SW 1271 (cell line): ENCODE measurements around the gene GTPBP3.
A peak's percentile ranks its signal among the peaks of the same experiment; 100 is the strongest.

ENCODE experiments used
- DNase-seq, 2 experiments: peaks; one replicate each; lab custom pipeline; 2025; lab: John Stamatoyannopoulos, UW

GTPBP3 gene

DNA sequence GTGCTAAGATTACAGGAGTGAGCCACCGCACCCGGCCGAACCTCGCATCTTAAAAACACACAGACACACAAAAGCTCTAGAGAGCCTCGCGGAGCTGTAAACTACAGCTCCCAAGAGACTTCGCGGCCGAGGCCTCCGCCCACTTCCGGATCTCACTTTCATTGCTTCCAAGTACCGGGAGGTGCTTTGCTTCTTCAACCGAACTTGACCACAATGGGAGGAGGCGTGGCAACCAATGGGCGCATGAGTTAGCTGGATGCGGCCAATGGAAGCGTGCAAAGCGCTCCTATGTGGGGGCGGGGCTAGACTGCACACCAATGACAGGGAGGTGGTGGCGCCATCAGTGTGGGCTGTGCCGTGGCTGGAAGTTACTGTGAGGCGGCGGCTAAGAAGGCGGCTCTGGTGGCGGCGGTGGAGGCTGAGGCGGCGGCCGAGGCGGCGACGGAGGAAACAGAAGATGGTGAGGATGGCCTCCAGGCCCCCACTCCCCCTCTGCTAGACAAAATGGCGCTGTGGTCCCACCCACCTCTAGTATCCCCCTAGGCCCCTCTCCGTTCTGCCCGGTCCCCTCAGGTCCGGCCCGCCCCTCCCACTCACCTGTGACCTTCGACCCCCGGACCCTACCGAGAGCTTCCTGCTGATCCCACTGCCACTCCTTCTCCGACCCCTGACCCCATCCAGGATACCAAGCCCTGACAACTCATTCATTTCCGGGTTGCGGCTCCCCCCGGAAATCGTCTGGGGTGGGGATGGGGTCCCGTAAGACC, 28.0 kb upstream of the GTPBP3 start, which contains the start of gene DDA1:
TSS of gene DDA1 (plus strand) at position 366 of the 767 bp plus-strand sequence. CDS start at position 458, 92 bp downstream.
- DNase-seq, result peak; percentile 99

DNA sequence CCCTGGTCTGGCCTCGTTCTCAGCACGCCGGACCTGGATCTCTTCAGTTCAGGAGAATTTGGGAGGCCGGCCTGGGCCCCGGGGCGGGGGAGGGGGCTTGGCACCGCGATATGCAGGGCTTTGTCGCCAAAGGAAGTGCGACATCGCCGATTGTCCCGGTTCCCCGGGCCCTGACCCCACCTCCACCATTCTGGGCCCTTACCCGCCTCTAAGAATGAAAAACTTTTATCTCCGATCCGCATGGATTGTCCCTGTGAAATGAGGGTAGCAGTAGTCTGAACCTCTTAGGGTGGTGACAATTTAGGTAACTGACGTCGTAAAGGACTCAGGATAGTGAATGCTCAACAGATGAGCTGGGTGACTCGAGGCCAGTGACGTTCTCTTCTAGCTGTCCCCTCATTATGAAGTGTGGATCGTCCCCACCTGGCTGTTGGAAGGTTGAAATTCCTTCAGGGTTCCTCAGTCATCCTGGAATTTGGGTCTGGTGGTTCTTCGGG, 27.3 kb upstream of the GTPBP3 start:
- DNase-seq, result peak in 1 of 2 experiments; percentile 55

DNA sequence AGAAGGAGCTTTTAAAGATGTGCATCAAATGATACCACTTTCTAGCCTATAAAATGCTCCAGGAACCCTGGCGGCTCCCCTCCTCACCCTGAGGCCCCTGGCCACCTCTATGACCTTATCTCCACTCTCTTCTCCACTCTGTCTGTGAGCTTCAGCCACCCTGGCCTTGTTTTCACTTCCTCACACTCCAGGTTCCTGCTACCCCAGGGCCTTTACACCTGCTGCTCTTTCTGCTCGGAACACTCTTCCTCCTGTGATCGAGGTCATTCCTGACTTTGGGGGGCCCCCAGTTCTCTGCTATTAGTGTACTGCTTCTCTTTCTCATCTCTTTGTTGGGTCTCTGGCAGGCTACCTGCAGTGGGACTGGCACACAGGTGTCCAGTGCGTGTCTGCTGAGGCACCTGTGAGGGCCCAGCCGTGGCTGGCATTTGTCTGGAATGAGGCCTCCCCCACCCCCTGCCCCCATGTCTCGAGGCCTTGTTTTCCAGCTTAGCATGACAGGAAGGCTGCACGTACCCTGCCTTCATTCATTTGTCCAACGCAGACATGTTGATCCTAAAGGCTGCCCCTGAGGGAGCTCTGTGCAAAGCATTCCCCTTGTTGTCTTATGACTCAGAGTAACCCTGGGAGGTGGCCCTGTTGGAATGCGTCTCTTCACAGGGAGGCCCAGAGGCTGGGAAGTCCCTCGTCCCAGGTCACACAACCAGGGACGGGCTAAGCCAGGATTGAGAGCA, 25.7 kb upstream of the GTPBP3 start:
- DNase-seq, result peak; percentile 56 to 57

DNA sequence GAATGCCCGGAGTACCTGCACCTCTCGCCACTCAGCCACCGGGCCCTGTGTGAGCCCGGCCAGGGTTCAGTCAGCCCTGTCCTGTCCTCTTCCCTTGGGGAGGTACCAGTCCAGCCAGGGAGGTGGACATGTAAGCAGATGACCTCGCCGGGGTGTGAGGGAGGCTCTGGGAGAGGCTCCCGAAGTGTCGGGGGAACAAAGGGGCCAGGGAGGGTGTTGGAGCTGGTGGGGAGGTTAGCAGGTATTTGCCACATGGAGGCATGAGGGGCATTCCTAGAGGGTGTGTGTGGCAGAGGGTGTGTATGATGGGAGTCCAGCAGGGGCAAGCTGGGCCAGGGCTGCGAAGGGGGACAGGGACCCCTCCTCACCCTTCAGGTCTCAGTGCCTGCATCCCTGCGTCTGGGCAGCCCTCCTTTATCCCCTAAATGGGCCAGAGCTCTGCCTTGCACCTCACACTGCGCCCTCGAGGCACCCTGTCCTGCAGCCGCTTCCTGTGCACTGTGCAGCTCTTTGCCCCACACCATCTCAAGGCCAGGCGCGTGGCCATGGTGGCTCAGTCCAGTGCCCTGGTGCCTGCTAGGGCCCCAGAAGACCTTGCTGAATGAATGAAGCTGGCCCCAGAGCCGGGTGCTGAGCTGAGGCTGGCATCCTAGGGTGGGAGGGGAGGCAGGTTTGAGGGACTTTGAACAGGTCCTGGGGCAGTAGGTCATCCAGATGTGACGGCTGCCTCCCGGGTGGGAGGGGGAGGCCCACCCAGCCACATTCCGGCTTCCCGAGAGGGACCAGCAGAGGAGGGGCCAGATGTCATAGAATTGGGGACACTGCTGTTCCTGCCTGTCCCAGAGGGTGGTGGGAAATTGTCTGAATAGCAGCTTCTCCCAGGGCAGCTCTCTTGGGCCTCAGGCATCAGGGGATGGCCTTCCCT, 24.9 kb upstream of the GTPBP3 start:
- no peak for DNase-seq

DNA sequence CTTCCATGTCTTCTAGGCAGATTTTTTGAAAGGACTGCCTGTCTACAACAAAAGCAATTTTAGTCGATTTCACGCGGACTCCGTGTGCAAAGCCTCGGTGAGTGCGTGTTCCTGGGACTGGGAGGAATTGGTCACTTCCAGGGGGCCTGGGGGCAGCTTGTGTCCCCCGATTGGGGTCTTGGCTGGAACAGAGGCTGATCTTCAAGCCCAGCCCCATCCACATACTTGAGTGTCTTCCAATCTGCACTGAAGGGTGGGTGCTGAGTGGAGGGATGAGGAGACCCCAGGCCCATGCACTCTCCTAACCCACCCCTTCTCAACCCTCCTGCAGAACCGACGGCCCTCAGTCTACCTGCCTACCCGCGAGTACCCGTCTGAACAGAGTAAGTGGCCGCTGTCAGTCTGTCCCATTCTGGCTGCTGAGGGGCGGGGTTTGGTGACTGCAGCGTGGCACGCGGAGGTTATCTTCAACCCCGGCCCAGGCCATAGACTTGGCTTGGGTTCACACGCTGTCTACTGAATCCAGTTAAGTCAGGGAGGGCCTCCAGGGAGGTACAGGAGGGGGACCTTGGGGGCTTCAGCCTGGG, 23.3 kb upstream of the GTPBP3 start:
- DNase-seq, result no peak

DNA sequence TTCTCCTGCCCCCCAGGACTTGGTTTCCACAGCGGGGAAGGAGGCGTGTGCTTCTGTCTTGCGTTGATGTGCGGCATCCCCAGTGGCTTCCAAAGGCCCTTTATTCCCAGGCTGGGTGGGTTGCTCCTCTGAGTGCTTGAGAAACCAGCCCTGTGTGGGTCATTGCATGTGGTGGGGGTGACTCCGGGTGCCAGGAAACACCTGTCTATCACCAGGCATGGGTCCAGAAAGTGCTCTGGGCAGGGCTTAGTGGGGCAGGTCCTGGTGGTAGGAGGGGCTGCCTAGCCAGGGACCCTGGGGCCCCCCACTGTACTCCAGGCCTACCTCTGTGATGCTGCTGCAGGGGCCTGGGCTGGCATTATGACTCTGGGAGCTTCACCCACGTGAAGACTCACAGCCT, 18.4 kb upstream of the GTPBP3 start:
- no peak for DNase-seq

DNA sequence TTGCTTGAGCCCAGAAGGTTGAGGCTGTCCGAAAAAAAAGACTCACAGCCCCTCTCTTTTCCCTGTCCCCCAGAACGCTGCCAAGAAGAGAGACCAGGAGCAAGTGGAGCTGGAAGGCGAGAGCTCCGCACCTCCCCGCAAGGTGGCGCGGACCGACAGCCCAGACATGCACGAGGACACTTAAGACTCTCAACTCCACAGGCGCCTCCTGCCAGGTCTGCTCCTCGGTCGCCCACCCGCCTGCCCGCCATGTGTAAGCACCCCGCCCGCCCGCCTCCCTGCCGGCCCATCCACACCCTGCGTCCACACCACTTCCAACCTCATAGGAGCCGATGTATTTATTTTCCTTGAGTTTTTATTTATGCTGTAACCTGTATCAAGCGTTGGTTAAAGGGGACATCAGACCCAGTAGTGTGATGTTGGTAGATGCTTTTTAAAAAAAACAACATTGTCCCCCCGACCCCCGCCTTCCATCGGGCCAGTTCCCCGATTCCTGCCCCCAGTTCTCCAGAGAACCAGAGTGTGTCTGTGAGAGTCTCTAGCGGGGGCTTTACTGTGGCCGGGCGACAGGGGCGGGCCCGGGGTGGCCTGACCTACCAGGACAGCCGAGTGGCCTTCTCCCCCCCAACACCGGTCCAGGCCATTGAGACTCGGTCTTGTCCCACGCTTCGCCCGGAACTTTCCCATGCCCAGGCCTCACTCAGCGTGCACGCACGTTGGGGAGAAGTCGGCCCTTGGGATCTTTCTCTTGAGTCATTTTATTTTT, 17.7 kb upstream of the GTPBP3 start:
- no peak for DNase-seq

DNA sequence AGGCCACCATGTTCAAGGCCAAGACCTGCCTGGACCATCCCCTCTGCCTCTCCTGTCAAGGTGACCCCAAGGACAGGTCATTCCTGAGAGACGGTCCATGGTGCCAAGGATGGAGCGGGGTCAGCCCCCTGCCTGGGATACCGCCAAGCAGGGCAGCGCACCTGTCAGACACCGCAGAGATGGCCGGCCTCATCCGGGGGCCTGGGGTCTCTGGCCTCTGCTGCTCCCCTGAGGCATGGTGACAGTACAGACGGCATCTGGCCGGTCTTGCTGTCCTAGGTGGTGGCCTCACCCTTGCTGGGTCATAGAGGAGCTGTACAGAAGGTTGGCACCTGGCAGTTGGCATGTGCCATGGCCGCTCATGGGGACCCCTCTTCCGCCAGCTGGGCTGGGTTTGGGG, 16.9 kb upstream of the GTPBP3 start:
- DNase-seq, result no peak

DNA sequence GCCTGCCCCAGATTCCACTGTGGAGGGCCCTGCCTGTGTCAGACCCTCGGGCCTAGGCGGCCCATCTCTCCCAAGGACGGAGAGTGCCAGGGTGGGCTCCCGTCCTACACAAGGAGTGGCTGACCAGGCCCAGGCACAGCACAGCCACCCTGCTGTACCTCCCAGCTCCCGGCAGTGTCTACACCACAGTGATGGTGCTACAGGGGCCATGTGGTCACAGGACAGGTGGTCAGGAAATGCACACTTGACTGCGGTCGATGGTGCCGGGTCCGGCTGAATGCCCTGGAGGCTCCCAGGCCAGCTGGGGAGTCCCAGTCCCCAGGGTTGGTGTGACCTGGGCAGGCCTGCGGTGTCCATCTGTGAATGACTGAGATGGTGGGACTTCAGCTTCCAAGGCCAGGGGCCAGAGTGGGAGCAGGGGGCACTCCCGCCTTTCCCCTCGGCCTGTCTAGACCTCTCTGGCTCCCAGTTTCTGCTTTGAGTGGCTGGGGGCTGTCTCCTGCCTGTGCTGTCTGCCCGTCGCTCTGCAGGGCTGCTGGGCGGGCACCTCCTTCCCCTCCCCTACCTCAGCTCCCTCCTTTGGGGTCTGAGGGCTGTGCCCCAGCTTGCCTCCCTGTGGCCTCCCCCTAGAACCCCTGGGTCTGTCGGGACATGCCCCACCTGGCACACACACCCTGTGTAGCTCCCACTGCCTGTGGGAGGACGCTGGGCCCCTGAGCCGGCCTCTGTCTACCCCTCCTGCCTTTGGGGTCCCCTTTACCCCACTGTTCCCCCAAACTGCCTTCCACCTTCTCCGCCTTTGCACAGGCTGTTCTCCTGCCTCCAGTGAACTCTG, 15.5 kb upstream of the GTPBP3 start:
- DNase-seq, result no peak

DNA sequence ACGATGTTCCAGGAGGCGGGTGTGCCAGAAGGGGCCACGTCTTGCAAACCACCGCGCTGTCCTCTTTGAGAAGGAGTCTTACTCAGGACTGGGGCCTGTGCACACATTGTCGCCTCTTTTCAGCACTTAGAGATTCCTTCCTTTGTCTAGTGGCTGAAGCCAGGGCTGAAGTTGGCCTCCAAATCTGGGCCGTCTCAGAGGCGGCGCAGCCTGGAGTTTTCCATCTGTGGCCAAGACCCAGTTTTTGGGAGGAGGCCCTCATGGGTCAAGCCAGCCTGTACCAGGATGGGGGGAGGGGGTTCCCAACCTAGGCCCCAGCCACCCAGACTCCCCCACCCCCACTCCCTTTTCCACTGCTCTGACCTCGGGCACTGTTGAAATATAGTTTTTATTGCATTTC, 14.5 kb upstream of the GTPBP3 start:
- no peak for DNase-seq

DNA sequence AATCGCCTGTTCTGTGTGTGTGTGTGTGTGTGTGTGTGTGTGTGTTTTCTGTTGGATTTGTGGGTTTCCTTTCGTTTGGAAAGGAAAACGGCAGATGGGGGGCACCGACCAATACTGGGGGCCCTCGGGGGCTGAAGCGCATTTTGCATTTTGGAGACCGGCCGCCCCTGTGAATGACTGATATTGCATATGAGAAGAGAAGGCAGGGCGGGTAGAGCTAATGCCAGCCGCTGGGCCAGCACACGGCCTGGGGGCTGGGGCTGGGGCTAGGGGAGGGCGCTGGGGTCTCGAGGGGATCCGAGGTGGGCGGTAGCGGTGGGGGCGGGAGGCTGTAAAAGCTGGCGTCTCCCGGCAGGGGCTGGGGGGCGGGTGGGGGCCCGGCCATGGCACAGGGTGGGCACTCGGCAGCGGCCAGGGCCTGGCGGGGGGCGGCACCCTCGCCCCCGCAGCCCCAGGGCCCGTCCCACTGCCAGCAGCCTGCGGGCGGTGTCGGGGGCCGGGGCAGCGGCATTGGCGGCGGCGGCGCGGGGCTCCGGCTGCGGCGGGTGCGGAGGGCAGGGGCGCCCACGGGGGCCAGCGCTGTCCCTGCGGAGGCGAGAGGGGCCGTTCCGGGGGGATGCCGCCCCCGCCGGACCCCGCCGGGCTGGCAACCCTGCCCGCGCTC, 13.9 kb upstream of the GTPBP3 start:
- DNase-seq, result no peak

DNA sequence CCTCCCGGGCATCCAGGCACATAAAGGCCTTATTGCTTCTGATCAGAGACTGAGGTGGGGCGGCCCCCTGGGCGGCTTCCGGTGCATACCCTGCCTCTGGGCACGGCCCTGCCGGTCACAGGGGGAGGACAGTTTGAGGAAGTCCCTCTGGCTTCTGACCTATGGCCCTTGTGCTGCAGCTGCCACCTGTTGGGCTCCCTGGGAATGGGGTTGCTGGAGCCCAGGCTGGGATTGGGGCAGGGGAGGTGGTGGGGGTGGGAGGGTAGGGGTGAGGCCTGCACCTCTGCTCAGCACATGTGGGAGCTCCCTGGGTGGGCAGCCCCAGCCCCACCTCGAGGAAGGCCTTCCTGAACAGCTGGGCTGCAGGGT, 13.4 kb upstream of the GTPBP3 start:
- DNase-seq, result no peak

DNA sequence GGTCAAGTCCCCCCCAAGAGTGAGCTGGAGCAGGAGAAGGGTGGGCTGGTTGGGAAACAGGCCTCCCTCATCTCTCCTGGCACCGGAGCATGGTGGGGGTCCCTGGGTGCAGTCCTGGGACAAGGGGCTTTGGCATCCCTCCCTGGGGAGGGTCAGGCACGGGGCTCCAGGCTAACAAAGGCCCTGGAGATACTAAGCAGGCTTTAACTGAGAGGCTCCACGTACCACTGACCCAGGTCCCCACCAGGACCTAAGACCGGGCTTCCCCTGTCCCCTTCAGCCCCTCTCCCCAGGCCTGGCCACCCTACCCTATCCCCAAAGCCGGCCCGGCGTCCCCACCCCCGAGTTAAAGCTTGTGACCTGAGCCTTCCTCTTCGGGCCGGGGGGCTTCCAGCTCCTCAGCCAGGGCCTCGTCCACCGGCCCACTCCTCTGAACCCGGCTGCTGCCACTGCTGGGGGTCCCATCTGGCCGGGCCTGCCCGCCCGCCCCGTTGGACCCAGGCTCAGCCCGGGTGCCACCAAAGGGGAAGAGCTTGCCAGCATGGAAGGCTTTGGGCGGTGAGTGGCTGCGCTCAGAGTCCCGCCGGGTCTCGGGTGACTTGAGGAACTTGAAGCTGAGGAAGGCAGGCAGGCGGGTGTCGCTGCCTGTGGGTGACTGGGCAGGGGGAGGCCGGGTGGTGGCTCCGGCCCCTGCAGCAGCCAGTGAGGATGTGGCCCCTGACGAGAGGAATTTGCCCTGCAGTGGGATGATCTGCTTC, 12.8 kb upstream of the GTPBP3 start:
- DNase-seq, result no peak

DNA sequence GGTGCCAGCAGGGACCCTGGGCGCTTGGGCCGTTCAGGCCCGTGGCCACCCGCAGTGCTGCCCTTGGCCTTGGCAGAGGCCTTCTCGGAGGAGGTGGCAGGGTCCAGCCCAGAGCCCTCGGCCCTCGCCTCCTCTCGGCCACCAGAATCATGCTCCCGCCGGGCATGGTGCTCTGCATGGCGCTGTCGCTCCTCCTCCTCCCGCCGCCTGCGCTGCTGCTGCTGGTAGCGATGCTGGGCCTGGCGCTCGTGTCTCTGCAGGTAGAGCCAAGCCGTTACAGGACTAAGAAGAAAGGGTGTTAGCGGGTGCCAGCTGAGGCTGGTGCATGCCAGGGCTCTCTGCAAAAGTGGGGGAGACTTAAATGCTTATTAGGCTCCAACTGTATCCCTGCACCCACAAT, 12.2 kb upstream of the GTPBP3 start:
- DNase-seq, result no peak

DNA sequence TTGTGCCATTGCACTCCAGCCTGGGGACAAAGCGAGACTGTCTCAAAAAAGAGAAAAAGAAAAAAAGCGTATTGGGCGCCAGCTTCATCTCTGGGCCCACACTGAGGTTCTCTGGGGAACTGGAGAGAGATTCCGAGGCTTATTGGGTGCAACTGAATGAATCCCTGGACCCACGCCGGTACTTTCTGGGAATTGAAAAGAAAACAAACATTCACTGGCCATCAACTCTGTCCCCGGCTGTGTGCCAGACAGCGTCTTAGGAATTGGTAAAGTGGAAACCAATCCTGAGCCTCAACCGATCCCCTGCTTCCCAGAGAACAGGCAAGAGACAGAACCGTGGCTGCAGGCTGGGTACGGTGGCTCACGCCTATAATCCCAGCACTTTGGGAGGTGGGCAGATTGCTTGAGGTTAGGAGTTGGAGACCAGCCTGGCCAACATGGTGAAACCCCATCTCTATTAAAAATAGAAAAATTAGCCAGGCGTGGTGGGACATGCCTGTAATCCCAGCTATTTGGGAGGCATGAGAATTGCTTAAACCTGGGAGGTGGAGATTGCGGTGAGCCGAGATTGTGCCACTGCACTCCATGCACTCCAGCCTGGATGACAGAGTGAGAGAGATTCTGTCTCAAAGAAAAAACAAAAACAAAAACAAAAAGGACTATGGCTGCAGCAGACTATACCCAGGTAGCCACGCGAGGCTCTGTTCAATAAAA, 11.3 kb upstream of the GTPBP3 start:
- no peak for DNase-seq

DNA sequence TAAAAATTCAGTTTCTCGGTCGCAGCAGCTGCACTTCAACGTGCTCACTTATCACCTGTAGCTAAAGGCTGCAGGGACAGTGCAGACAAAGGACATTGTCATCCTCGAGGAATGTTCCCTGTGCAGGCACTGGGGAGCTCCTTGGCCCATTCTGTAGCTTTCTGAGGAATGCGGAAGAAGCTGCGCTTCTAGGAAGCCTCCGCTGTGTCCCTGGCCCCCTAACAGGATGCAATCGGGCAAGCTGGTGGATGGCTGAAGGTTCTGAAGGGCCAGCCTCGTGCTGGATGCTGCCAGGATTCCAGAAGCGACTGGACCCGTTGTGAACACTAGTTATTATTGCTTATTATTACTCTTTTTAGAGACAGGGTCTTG, 10.8 kb upstream of the GTPBP3 start:
- no peak for DNase-seq

DNA sequence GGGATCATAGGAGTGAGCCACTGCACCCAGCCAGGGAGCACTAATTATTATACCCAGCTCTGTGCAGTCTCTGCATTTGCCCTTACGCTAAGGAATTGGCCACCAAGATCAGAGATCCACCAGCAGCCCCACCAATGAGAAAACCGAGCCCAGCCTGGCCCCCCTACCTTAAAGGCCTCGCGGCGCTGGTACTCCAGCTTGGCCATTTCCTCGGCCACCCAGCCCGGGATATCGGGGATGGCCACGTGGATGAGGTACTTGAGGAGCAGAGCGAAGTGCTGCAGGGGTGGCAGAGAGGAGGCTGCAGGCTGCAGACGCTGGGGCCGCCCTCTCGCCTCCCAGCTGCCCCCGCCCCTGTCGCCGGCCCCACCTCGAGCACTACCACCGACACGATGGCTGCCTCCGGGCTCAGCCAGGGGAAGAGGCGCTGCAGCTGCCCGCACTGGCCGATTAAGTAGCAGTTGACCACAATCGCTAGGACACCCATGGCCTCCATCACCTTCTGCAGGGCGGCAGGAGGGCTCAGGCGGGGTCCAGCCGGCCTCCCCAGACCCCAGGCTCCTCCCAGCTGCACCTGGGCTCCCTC, 10.2 kb upstream of the GTPBP3 start:
- DNase-seq, result no peak
